ENCODE results near the gene CATSPERE.

- no peak for TF ChIP-seq FOXK2 (IDR thresholded peaks at IDR 0.05)
- no peak for TF ChIP-seq CTBP1 (IDR thresholded peaks at IDR 0.05; ENCODE audit: borderline replicate concordance)
- TF ChIP-seq, protein P1, sequence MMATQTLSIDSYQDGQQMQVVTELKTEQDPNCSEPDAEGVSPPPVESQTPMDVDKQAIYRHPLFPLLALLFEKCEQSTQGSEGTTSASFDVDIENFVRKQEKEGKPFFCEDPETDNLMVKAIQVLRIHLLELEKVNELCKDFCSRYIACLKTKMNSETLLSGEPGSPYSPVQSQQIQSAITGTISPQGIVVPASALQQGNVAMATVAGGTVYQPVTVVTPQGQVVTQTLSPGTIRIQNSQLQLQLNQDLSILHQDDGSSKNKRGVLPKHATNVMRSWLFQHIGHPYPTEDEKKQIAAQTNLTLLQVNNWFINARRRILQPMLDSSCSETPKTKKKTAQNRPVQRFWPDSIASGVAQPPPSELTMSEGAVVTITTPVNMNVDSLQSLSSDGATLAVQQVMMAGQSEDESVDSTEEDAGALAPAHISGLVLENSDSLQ (IDR thresholded peaks at IDR 0.05) = no peak
- no peak for TF ChIP-seq FOXM1 (IDR thresholded peaks at IDR 0.05; ENCODE audit: borderline replicate concordance)
- TF ChIP-seq ELF4 (IDR thresholded peaks at IDR 0.05) = no peak
- TF ChIP-seq SUZ12 (IDR thresholded peaks at IDR 0.05) = no peak
- no peak for TF ChIP-seq ZNF384 (IDR thresholded peaks at IDR 0.05)
- no peak for TF ChIP-seq LEF1 (IDR thresholded peaks at IDR 0.05; ENCODE audit: borderline replicate concordance)
- no peak for TF ChIP-seq SP1 (IDR thresholded peaks at IDR 0.05)
- TF ChIP-seq L3MBTL2 (conservative IDR thresholded peaks at IDR 0.05) = no peak
- TF ChIP-seq TARDBP (IDR thresholded peaks at IDR 0.05) = no peak
- no peak for TF ChIP-seq FOXA1 (IDR thresholded peaks at IDR 0.05)
- TF ChIP-seq NFRKB (IDR thresholded peaks at IDR 0.05) = no peak
- no peak for TF ChIP-seq HDGF (IDR thresholded peaks at IDR 0.05; ENCODE audit: borderline replicate concordance)
These were observed 96.5 kb downstream of the CATSPERE start for GRCh38 chr1:244557565-244557964.

Measured in HEK293T (cell line).